Parathyroid adenoma (tissue), 2 donors: ENCODE measurements around the gene KCNJ12.

Source experiments
- H2AFZ ChIP-seq: fragments of 300-600 bp; sonication (generic); one replicate; pipeline ENCODE4 v1.7.0; 2017; ENCODE audit warnings: antibody characterized with exemption, mild to moderate bottlenecking
- H3K27ac ChIP-seq: fragments of 300-600 bp; sonication (generic); one replicate; pipeline ENCODE4 v1.7.0; 2017
- H3K27me3 ChIP-seq: fragments of 300-600 bp; sonication (generic); one replicate; pipeline ENCODE4 v1.7.0; 2017; ENCODE audit warnings: low read length; ENCODE audit not compliant: control insufficient read depth, insufficient read depth
- H3K36me3 ChIP-seq: fragments of 300-600 bp; sonication (generic); one replicate; pipeline ENCODE4 v1.7.0; 2017; ENCODE audit warnings: low read length; ENCODE audit not compliant: control insufficient read depth, insufficient read depth
- H3K4me1 ChIP-seq: fragments of 300-600 bp; sonication (generic); one replicate; pipeline ENCODE4 v1.7.0; 2017; ENCODE audit warnings: control low read depth
- H3K4me2 ChIP-seq: fragments of 300-600 bp; sonication (generic); one replicate; pipeline ENCODE4 v1.7.0; 2017; ENCODE audit warnings: low read length
- H3K4me3 ChIP-seq: fragments of 300-600 bp; sonication (generic); one replicate; pipeline ENCODE4 v1.7.0; 2017; ENCODE audit warnings: low read depth, low read length
- H3K79me2 ChIP-seq: fragments of 300-600 bp; sonication (generic); one replicate; pipeline ENCODE4 v1.7.0; 2017; ENCODE audit warnings: control low read depth
- H3K9ac ChIP-seq: fragments of 300-600 bp; sonication (generic); one replicate; pipeline ENCODE4 v1.7.0; 2017; ENCODE audit warnings: mild to moderate bottlenecking
- H3K9me3 ChIP-seq: fragments of 300-600 bp; sonication (generic); one replicate; pipeline ENCODE4 v1.7.0; 2017; ENCODE audit warnings: low read length; ENCODE audit not compliant: control insufficient read depth
- TF ChIP-seq, protein P1 (sequence below): fragments of 300-600 bp; sonication (generic); IDR thresholded peaks from one replicate; pipeline ENCODE4 v1.7.0; 2017; ENCODE audit warnings: antibody characterized with exemption, mild to moderate bottlenecking
- donor health status: primary hyperparathyroidism.

Gene KCNJ12

DNA sequence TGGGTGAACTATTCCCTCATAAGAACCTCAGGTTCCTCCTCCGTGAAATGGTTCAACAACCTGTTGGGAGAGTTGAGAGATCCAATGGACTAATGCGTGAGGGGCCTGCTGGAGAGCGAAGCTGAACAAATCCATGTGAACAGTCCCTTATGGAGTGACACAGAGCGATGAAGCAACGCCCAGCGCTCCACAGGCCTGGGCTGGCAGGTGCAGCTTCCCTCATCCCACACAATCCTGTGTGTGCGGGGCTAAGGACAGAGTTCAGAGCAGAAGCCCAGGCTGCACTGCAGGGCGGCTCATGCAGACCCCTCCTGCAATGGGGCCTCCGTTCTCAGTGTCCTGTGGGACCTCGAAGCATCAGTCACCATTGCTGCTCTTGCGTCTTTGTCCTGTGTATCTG, 90.4 kb downstream of the KCNJ12 start:
- Histone ChIP-seq H3K9me3 (no peaks in the 10 kb centered on the region), H3K79me2 (no peaks in the 10 kb centered on the region), H3K27ac (no peak overlapping the region), H3K9ac (no peak overlapping the region), H3K36me3 (no peaks in the 10 kb centered on the region), H3K4me3 (no peak overlapping the region), H3K4me2 (no peak overlapping the region), H2AFZ (no peak overlapping the region), H3K27me3 (no peaks in the 10 kb centered on the region), H3K4me1 (peaks cover 6% of the 10 kb centered on the region)
- TF ChIP-seq, protein P1, sequence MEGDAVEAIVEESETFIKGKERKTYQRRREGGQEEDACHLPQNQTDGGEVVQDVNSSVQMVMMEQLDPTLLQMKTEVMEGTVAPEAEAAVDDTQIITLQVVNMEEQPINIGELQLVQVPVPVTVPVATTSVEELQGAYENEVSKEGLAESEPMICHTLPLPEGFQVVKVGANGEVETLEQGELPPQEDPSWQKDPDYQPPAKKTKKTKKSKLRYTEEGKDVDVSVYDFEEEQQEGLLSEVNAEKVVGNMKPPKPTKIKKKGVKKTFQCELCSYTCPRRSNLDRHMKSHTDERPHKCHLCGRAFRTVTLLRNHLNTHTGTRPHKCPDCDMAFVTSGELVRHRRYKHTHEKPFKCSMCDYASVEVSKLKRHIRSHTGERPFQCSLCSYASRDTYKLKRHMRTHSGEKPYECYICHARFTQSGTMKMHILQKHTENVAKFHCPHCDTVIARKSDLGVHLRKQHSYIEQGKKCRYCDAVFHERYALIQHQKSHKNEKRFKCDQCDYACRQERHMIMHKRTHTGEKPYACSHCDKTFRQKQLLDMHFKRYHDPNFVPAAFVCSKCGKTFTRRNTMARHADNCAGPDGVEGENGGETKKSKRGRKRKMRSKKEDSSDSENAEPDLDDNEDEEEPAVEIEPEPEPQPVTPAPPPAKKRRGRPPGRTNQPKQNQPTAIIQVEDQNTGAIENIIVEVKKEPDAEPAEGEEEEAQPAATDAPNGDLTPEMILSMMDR = no peak

- Histone ChIP-seq H3K9ac (no peak overlapping the region), H3K4me2 (no peak overlapping the region), H3K4me1 (peaks cover 6% of the 10 kb centered on the region), H3K36me3 (no peaks in the 10 kb centered on the region), H3K4me3 (no peak overlapping the region), H2AFZ (no peak overlapping the region), H3K9me3 (no peaks in the 10 kb centered on the region), H3K27ac (no peak overlapping the region), H3K79me2 (no peaks in the 10 kb centered on the region), H3K27me3 (no peaks in the 10 kb centered on the region)
- TF ChIP-seq, protein P1 = no peak
Observed at GRCh38 chr17:21467196-21467595, 91.0 kb downstream of the KCNJ12 start.

- Histone ChIP-seq H3K27me3 (no peaks in the 10 kb centered on the region), H3K9ac (no peak overlapping the region)
Observed at GRCh38 chr17:21467739-21468490, 91.8 kb downstream of the KCNJ12 start.

More at GRCh38 chr17:21467739-21468490, 91.8 kb downstream of the KCNJ12 start:
- Histone ChIP-seq H3K9me3 (no peaks in the 10 kb centered on the region), H3K27ac (no peak overlapping the region), H3K79me2 (no peaks in the 10 kb centered on the region), H2AFZ (no peak overlapping the region), H3K4me3 (no peak overlapping the region), H3K4me2 (no peak overlapping the region), H3K4me1 (peaks cover 6% of the 10 kb centered on the region), H3K36me3 (no peaks in the 10 kb centered on the region)
- TF ChIP-seq, protein P1 = no peak
